ENCODE results near the gene BCL3.

- TF ChIP-seq POLR2AphosphoS5 (IDR thresholded peaks at IDR 0.05; ENCODE audit: low read depth) (no peak), CREB1 (CRISPR knock-in tag; IDR thresholded peaks at IDR 0.05; ENCODE audit: low read depth) (no peak), CTCF (conservative IDR thresholded peaks at IDR 0.05; ENCODE audit: low read depth in 2 of 2) (no peak)
Measured at GRCh38 chr19:44702551-44703176, 45.8 kb upstream of the BCL3 start.

Measured in GM23338 (cell line).